Upper lobe of right lung (tissue), 1 donor: ENCODE measurements around the gene CTSF. TPM values are rescaled to one million over a fixed set of nuclear protein-coding genes. Genes with fewer than 3 reads are reported as not detected.

Experiments
- ATAC-seq: fragments of 200-7000 bp; cut with Tn5 transposase; one replicate; pipeline ENCODE4 v1.9.1; 2020; ENCODE audit warnings: mild to moderate bottlenecking, moderate library complexity
- DNase-seq: peaks from one replicate; pipeline ENCODE4 v3.0.0-alpha.2; 2020
- H3K27ac ChIP-seq: fragments of 200-600 bp; one replicate; pipeline ENCODE4 v1.8.0; 2022
- H3K27me3 ChIP-seq: fragments of 200-600 bp; one replicate; pipeline ENCODE4 v1.8.0; 2022; ENCODE audit warnings: mild to moderate bottlenecking
- H3K36me3 ChIP-seq: fragments of 200-600 bp; one replicate; pipeline ENCODE4 v1.8.0; 2022
- H3K4me1 ChIP-seq: fragments of 200-600 bp; one replicate; pipeline ENCODE4 v1.8.0; 2022
- H3K4me3 ChIP-seq: fragments of 200-600 bp; one replicate; pipeline ENCODE4 v1.8.0; 2022; ENCODE audit warnings: mild to moderate bottlenecking
- H3K9me3 ChIP-seq: fragments of 200-600 bp; one replicate; pipeline ENCODE4 v1.8.0; 2022
- CTCF ChIP-seq: fragments of 200-600 bp; IDR thresholded peaks from one replicate; pipeline ENCODE4 v1.8.0; 2022; ENCODE audit warnings: antibody characterized with exemption
- intact Hi-C: fragments of 100-400 bp; cut with DNase I; formaldehyde crosslinking; loops from one replicate; pipeline ENCODE4 v1.11.0; 2022
- total RNA-seq: library from RNA; stranded (reverse); fragmentation: NEBNext Ultra II Directional; extraction: Animal tissue kit (Norgen Biotek cat#: 25700); gene quantifications from one replicate; pipeline ENCODE4 v1.2.1, GENCODE V29; 2021
- donor health status: DM: no; HTN: yes; CAD: no; lungs with severe emphysema.

Gene CTSF
- total RNA-seq, 1 donor from 2014 or later: 37.0 TPM

GRCh38 chr11:66523611-66524010, 44.8 kb downstream of the CTSF start:
- peaks cover 68% of the 10 kb centered on the region for H3K36me3 ChIP-seq
- TF ChIP-seq CTCF: no peak
- no peaks in the 10 kb centered on the region for H3K4me1 ChIP-seq
- no peak for ATAC-seq
- no peak overlapping the region for H3K4me3 ChIP-seq
- H3K27ac ChIP-seq: no peak overlapping the region
- no peaks in the 10 kb centered on the region for H3K27me3 ChIP-seq
- DNase-seq: no peak
- intact Hi-C loops: no loop called here
- H3K9me3 ChIP-seq: no peaks in the 10 kb centered on the region

Other genes with a start within 250 kb of the CTSF start
- gene RIN1, start 232.2 kb downstream of the CTSF start, total RNA-seq: 7.4 TPM
- gene BRMS1, start 223.5 kb downstream of the CTSF start, total RNA-seq: 32.1 TPM
- 27.4 TPM for gene B4GAT1, start 221.0 kb downstream of the CTSF start, total RNA-seq
- gene SLC29A2, start 196.8 kb downstream of the CTSF start, total RNA-seq: 14.2 TPM
- gene NPAS4, start 147.6 kb downstream of the CTSF start, total RNA-seq: not detected
- 31.3 TPM for gene MRPL11, start 129.8 kb downstream of the CTSF start, total RNA-seq
- 15.5 TPM for gene PELI3, start 101.7 kb downstream of the CTSF start, total RNA-seq
- 31.9 TPM for gene DPP3, start 88.2 kb downstream of the CTSF start, total RNA-seq
- gene BBS1, start 58.0 kb downstream of the CTSF start, total RNA-seq: 33.5 TPM
- gene ZDHHC24, start 22.6 kb downstream of the CTSF start, total RNA-seq: 14.5 TPM
- not detected for gene ACTN3, start 21.7 kb downstream of the CTSF start, total RNA-seq
- 0.26 TPM for gene CCDC87, start 24.5 kb upstream of the CTSF start, total RNA-seq
- 31.9 TPM for gene CCS, start 24.6 kb upstream of the CTSF start, total RNA-seq
- 63.3 TPM for gene RBM14, start 48.0 kb upstream of the CTSF start, total RNA-seq
- gene RBM4, start 70.1 kb upstream of the CTSF start, total RNA-seq: 98.9 TPM
- 9.5 TPM for gene RBM4B, start 109.3 kb upstream of the CTSF start, total RNA-seq
- 8.1 TPM for gene SPTBN2, start 160.6 kb upstream of the CTSF start, total RNA-seq